Hepatocyte (in vitro differentiated cells): ENCODE data around the gene ITPR1. TPM values are rescaled to one million over a fixed set of nuclear protein-coding genes. Genes with fewer than 3 reads are reported as not detected.

Source experiments
- DNase-seq: peaks from one replicate; pipeline ENCODE4 v3.0.0-alpha.2; 2016; ENCODE audit warnings: low spot score
- H2AFZ ChIP-seq: fragments of 200-600 bp; sonication (generic); 2 replicates; pipeline ENCODE4 v1.6.0; 2016; ENCODE audit warnings: antibody characterized with exemption, mild to moderate bottlenecking
- H3K27ac ChIP-seq: fragments of 200-600 bp; sonication (generic); 2 replicates; pipeline ENCODE4 v1.5.1; 2016; ENCODE audit warnings: mild to moderate bottlenecking
- H3K27me3 ChIP-seq: fragments of 200-600 bp; sonication (generic); 2 replicates; pipeline ENCODE4 v1.6.1; 2016
- H3K36me3 ChIP-seq: fragments of 200-600 bp; sonication (generic); replicated peaks from 2 replicates; pipeline ENCODE4 v1.5.1; 2016; ENCODE audit warnings: low read depth; ENCODE audit not compliant: insufficient read depth
- H3K4me1 ChIP-seq: fragments of 200-600 bp; sonication (generic); 2 replicates; pipeline ENCODE4 v1.5.1; 2016; ENCODE audit warnings: mild to moderate bottlenecking, moderate library complexity; ENCODE audit not compliant: insufficient read depth
- H3K4me2 ChIP-seq: fragments of 200-600 bp; sonication (generic); 2 replicates; pipeline ENCODE4 v1.6.0; 2016
- H3K4me3 ChIP-seq: fragments of 200-600 bp; sonication (generic); 2 replicates; pipeline ENCODE4 v1.5.1; 2016; ENCODE audit warnings: mild to moderate bottlenecking
- H3K79me2 ChIP-seq: fragments of 200-600 bp; sonication (generic); 2 replicates; pipeline ENCODE4 v1.6.0; 2017; ENCODE audit warnings: mild to moderate bottlenecking
- H3K9me2 ChIP-seq: fragments of 200-600 bp; sonication (generic); replicated peaks from 2 replicates; pipeline ENCODE4 v1.6.0; 2017; ENCODE audit warnings: mild to moderate bottlenecking; ENCODE audit not compliant: insufficient read depth
- H3K9me3 ChIP-seq: fragments of 200-600 bp; sonication (generic); 2 replicates; pipeline ENCODE4 v1.5.1; 2016; ENCODE audit warnings: low read depth, mild to moderate bottlenecking
- H4K20me1 ChIP-seq: fragments of 200-600 bp; sonication (generic); 2 replicates; pipeline ENCODE4 v1.6.0; 2016; ENCODE audit warnings: mild to moderate bottlenecking; ENCODE audit not compliant: insufficient read depth, poor library complexity, severe bottlenecking
- CTCF ChIP-seq: fragments of 200-600 bp; sonication (generic); IDR thresholded peaks from 2 replicates; pipeline ENCODE4 v1.5.1; 2016; ENCODE audit warnings: antibody characterized with exemption, mild to moderate bottlenecking; ENCODE audit not compliant: poor library complexity
- EZH2 ChIP-seq: fragments of 200-600 bp; sonication (generic); IDR thresholded peaks from 2 replicates; pipeline ENCODE4 v1.6.1; 2016; ENCODE audit warnings: antibody characterized with exemption, mild to moderate bottlenecking, borderline replicate concordance
- EZH2phosphoT487 ChIP-seq: fragments of 200-600 bp; sonication (generic); IDR thresholded peaks from one replicate; pipeline ENCODE4 v1.6.1; 2018; ENCODE audit warnings: antibody characterized with exemption, mild to moderate bottlenecking, low read depth, moderate library complexity; ENCODE audit not compliant: unreplicated experiment, severe bottlenecking
- WGBS: methylation state at CpG from one replicate; pipeline ENCODE4 v1.1.6; 2016; ENCODE audit warnings: low lambda C conversion rate; ENCODE audit errors: missing lambda C conversion rate; 5-methylcytosine and 5-hydroxymethylcytosine counted together
- polyA plus RNA-seq: library from polyadenylated mRNA; unstranded; fragments of >200 nt; fragmentation: Nextera tagmentation; extraction: Ambion mirVana; gene quantifications from 2 replicates; pipeline ENCODE4 v1.2.1, GENCODE V29; 2016
- total RNA-seq: library from RNA; depleted of rRNA; stranded (reverse); fragments of >200 nt; gene quantifications from 2 replicates; pipeline ENCODE4 v1.2.3, GENCODE V29; 2014

ITPR1 gene
- total and polyA plus RNA-seq, 2 experiments from 2014 or later, result 46.8 to 90.8 TPM

- no peak overlapping the region for H3K4me2 ChIP-seq
- no peak overlapping the region for H3K27ac ChIP-seq
- no peaks in the 10 kb centered on the region for H3K79me2 ChIP-seq
- no peaks in the 10 kb centered on the region for H4K20me1 ChIP-seq
- H3K4me3 ChIP-seq, result no peak overlapping the region
- TF ChIP-seq EZH2, result no peak
- no peak for TF ChIP-seq CTCF
- H3K4me1 ChIP-seq, result peaks cover 15% of the 10 kb centered on the region
- H2AFZ ChIP-seq, result no peak overlapping the region
- no peak for DNase-seq
- no peaks in the 10 kb centered on the region for H3K27me3 ChIP-seq
- no peaks in the 10 kb centered on the region for H3K9me2 ChIP-seq
- H3K9me3 ChIP-seq, result no peaks in the 10 kb centered on the region
- WGBS, result 93% methylated on average over 2 of the region's 2 CpGs
- no peaks in the 10 kb centered on the region for H3K36me3 ChIP-seq
Measured at GRCh38 chr3:4865714-4866113, 372.6 kb downstream of the ITPR1 start.

GRCh38 chr3:4866866-4867265, 373.7 kb downstream of the ITPR1 start:
- H3K27ac ChIP-seq, result peak overlapping the region; percentile 88
- H3K79me2 ChIP-seq, result no peaks in the 10 kb centered on the region
- no peaks in the 10 kb centered on the region for H4K20me1 ChIP-seq
- no peaks in the 10 kb centered on the region for H3K9me3 ChIP-seq
- H3K36me3 ChIP-seq, result no peaks in the 10 kb centered on the region
- no peak overlapping the region for H3K4me3 ChIP-seq
- peak overlapping the region; percentile 73 for H3K4me2 ChIP-seq
- no peak overlapping the region for H2AFZ ChIP-seq
- no peaks in the 10 kb centered on the region for H3K27me3 ChIP-seq
- 41% methylated on average over 6 of the region's 6 CpGs for WGBS
- TF ChIP-seq CTCF, result no peak
- TF ChIP-seq EZH2, result no peak
- no peak for TF ChIP-seq EZH2phosphoT487
- peaks cover 15% of the 10 kb centered on the region for H3K4me1 ChIP-seq
- H3K9me2 ChIP-seq, result no peaks in the 10 kb centered on the region
- peak; percentile 51 for DNase-seq

GRCh38 chr3:4877173-4877787, 384.1 kb downstream of the ITPR1 start:
- DNase-seq, result no peak
- 88% methylated on average over 3 of the region's 3 CpGs for whole genome bisulfite sequencing
- no peaks in the 10 kb centered on the region for H3K9me2 ChIP-seq

More at GRCh38 chr3:4877173-4877787, 384.1 kb downstream of the ITPR1 start:
- Histone ChIP-seq H3K27me3 (no peaks in the 10 kb centered on the region), H3K9me3 (peaks cover under 1% of the 10 kb centered on the region), H3K4me2 (no peak overlapping the region), H3K79me2 (no peaks in the 10 kb centered on the region), H2AFZ (no peak overlapping the region), H3K27ac (no peak overlapping the region), H3K4me3 (no peak overlapping the region), H4K20me1 (no peaks in the 10 kb centered on the region), H3K36me3 (no peaks in the 10 kb centered on the region), H3K4me1 (no peaks in the 10 kb centered on the region)
- TF ChIP-seq EZH2phosphoT487 (no peak), CTCF (no peak), EZH2 (no peak)
